Activated B cell treated with CpG ODN at 0.5 μM for 24 hours (primary cell): ENCODE measurements around the gene CPEB1. TPM values are rescaled to one million over a fixed set of nuclear protein-coding genes. Genes with fewer than 3 reads are reported as not detected.
A peak's percentile ranks its signal among the peaks of the same experiment; 100 is the strongest.

Source experiments
- ATAC-seq: fragments of 200-7000 bp; cut with Tn5 transposase; one replicate; pipeline ENCODE4 v1.10.0; 2021; ENCODE audit warnings: low read depth, mild to moderate bottlenecking, moderate library complexity
- CTCF ChIA-PET: fragments of 350-600 bp; sonication (Branson Sonifier 250); formaldehyde crosslinking; loops from one replicate; lab custom pipeline; 2021; ENCODE audit warnings: antibody characterized with exemption; lab: Charles Lee
- POLR2A ChIA-PET: fragments of 350-600 bp; sonication (Branson Sonifier 250); formaldehyde crosslinking; loops from one replicate; lab custom pipeline; 2021; ENCODE audit warnings: antibody characterized with exemption; lab: Charles Lee
- DNase-seq: peaks from one replicate; pipeline ENCODE4 v3.0.0; 2022
- H3K27ac Mint-ChIP-seq: one replicate; pipeline ENCODE4 v1.8.0; 2020; ENCODE audit warnings: mixed read lengths
- H3K27me3 Mint-ChIP-seq: one replicate; pipeline ENCODE4 v1.8.0; 2021; ENCODE audit warnings: mixed read lengths
- H3K36me3 Mint-ChIP-seq: one replicate; pipeline ENCODE4 v1.8.0; 2021; ENCODE audit warnings: low read depth, mixed read lengths
- H3K4me1 Mint-ChIP-seq: one replicate; pipeline ENCODE4 v1.8.0; 2021; ENCODE audit warnings: mixed read lengths
- H3K4me3 Mint-ChIP-seq: one replicate; pipeline ENCODE4 v1.8.0; 2020; ENCODE audit warnings: mild to moderate bottlenecking, mixed read lengths
- H3K9me3 Mint-ChIP-seq: one replicate; pipeline ENCODE4 v1.8.0; 2020; ENCODE audit warnings: mixed read lengths
- CTCF ChIP-seq: fragments of 200-600 bp; IDR thresholded peaks from one replicate; pipeline ENCODE4 v1.8.0; 2022; ENCODE audit warnings: antibody characterized with exemption, mild to moderate bottlenecking
- intact Hi-C: fragments of 100-400 bp; cut with micrococcal nuclease; formaldehyde crosslinking; loops from one replicate; pipeline ENCODE4 v1.15.1; 2024
- total RNA-seq: library from RNA; stranded (reverse); gene quantifications from 2 replicates; pipeline ENCODE4 v1.2.3, GENCODE V29; 2022

The CPEB1 gene
- total RNA-seq, 1 donor from 2014 or later, result not detected

DNA sequence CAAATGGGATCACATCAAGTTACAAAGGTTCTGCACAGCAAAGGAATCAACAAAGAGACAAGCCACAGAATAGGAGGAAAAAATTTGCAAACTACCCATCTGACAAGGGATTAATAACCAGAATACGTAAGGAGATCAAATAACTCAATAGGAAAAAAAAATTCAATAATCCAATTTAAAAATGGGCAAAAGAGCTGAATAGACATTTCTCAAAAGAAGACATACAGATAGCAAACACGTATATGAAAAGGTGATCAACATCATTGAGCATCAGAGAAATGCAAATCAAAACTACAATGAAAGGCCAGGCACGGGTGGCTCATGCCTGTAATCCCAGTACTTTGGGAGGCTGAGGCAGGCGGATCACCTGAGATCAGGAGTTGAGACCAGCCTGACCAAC is 23.5 kb upstream of the CPEB1 start:
- ChIA-PET CTCF (no interaction called here), POLR2A (no interaction called here)
- ATAC-seq (no peak), DNase-seq (no peak)
- Mint-ChIP-seq H3K36me3 (no peaks in the 10 kb centered on the region), H3K27me3 (peaks cover 10% of the 10 kb centered on the region), H3K4me1 (no peaks in the 10 kb centered on the region), H3K27ac (no peak overlapping the region), H3K9me3 (no peaks in the 10 kb centered on the region), H3K4me3 (no peak overlapping the region)
- no peak for TF ChIP-seq CTCF
- intact Hi-C loops, result no loop called here

- DNase-seq, result no peak
- no peak for TF ChIP-seq CTCF
- CTCF ChIA-PET, result no interaction called here
- H3K27me3 Mint-ChIP-seq, result peaks cover 24% of the 10 kb centered on the region
- POLR2A ChIA-PET, result no interaction called here
- intact Hi-C loops, result no loop called here
- H3K9me3 Mint-ChIP-seq, result no peaks in the 10 kb centered on the region
- H3K27ac Mint-ChIP-seq, result no peak overlapping the region
- no peaks in the 10 kb centered on the region for H3K4me1 Mint-ChIP-seq
- H3K36me3 Mint-ChIP-seq, result no peaks in the 10 kb centered on the region
- H3K4me3 Mint-ChIP-seq, result no peak overlapping the region
- no peak for ATAC-seq
Observed at GRCh38 chr15:82666606-82667005, 19.4 kb upstream of the CPEB1 start.

DNA sequence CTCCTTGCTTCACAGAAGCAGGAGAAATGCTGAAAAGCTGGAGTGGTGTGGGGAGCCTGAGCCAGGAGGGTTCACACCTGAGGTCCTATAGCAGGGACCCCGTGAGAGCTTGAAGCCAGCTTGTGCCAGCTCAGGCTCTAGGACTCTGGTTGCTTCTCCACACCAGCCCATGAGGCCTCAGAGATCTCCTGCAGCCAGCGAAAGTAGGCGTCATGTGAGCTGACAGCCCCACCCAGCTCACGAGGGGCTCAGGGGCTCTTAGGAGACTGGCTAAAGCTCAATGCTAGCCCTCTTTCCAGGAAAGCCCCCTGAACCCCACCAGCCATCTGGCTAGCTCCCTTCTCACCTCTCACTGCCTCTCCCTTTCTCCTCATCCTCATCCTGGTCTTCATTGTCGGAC is 16.9 kb upstream of the CPEB1 start:
- peaks cover 22% of the 10 kb centered on the region for H3K27me3 Mint-ChIP-seq
- no peak for DNase-seq
- ATAC-seq, result no peak
- intact Hi-C loops, result no loop called here
- no peaks in the 10 kb centered on the region for H3K36me3 Mint-ChIP-seq
- TF ChIP-seq CTCF, result no peak
- H3K4me3 Mint-ChIP-seq, result no peak overlapping the region
- H3K9me3 Mint-ChIP-seq, result no peaks in the 10 kb centered on the region
- H3K27ac Mint-ChIP-seq, result no peak overlapping the region
- ChIA-PET POLR2A (no interaction called here), CTCF (no interaction called here)
- no peaks in the 10 kb centered on the region for H3K4me1 Mint-ChIP-seq

GRCh38 chr15:82663186-82663600 is 16.0 kb upstream of the CPEB1 start:
- no peak for TF ChIP-seq CTCF
- POLR2A ChIA-PET, result no interaction called here
- no peaks in the 10 kb centered on the region for H3K4me1 Mint-ChIP-seq
- H3K9me3 Mint-ChIP-seq, result no peaks in the 10 kb centered on the region
- H3K27me3 Mint-ChIP-seq, result peaks cover 21% of the 10 kb centered on the region
- H3K4me3 Mint-ChIP-seq, result no peak overlapping the region
- ATAC-seq (peak; percentile 21), DNase-seq (no peak)
- H3K36me3 Mint-ChIP-seq, result no peaks in the 10 kb centered on the region
- CTCF ChIA-PET, result no interaction called here
- no peak overlapping the region for H3K27ac Mint-ChIP-seq
- intact Hi-C loops, result no loop called here

DNA sequence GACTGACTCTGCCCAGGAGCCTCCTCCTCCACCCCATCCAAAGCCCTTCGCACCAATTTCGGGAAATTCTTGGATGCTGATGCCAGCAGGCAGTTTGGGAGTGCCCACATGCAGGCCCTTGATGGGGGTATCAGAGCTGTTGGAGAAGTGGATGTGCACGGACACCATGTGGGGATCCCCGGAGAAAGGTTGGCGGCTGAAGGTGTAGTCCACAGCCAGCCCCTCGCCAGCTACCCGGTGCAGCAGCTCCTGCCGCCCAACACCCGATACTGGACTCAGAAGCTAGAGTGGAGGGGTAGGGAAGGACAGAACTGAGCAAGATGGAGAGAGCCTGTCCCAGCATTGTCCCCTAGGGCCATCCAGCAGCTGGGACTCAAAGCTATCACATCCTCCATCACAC is 15.5 kb upstream of the CPEB1 start:
- H3K4me1 Mint-ChIP-seq, result no peaks in the 10 kb centered on the region
- intact Hi-C loops, result no loop called here
- no peaks in the 10 kb centered on the region for H3K36me3 Mint-ChIP-seq
- DNase-seq (no peak), ATAC-seq (no peak)
- no peak overlapping the region for H3K4me3 Mint-ChIP-seq
- H3K27ac Mint-ChIP-seq, result no peak overlapping the region
- H3K9me3 Mint-ChIP-seq, result no peaks in the 10 kb centered on the region
- no peak for TF ChIP-seq CTCF
- peaks cover 21% of the 10 kb centered on the region for H3K27me3 Mint-ChIP-seq
- CTCF ChIA-PET, result no interaction called here
- POLR2A ChIA-PET, result no interaction called here
